GM19023 (cell line): Measurements from ENCODE around the gene IMP4.

Source experiments
- ATAC-seq: cut with Tn5 transposase; IDR thresholded peaks from one replicate; pipeline ENCODE4 v1.9.1; 2021; ENCODE audit warnings: mild to moderate bottlenecking, moderate library complexity; ENCODE audit not compliant: unreplicated experiment

IMP4 gene

GRCh38 chr2:130391872-130392670 lies 49.4 kb downstream of the IMP4 start:
- ATAC-seq = no peak

GRCh38 chr2:130393318-130393910 lies 50.7 kb downstream of the IMP4 start:
- no peak for ATAC-seq
